Measurements from ENCODE around the gene HRAS. TPM values are rescaled to one million over a fixed set of nuclear protein-coding genes. Genes with fewer than 3 reads are reported as not detected.

HRAS gene
- total and polyA plus RNA-seq, 2 donors (not counting 3 experiments of a cell fraction or from before 2014, with no cell fraction given) = 103 to 109 TPM

DNA sequence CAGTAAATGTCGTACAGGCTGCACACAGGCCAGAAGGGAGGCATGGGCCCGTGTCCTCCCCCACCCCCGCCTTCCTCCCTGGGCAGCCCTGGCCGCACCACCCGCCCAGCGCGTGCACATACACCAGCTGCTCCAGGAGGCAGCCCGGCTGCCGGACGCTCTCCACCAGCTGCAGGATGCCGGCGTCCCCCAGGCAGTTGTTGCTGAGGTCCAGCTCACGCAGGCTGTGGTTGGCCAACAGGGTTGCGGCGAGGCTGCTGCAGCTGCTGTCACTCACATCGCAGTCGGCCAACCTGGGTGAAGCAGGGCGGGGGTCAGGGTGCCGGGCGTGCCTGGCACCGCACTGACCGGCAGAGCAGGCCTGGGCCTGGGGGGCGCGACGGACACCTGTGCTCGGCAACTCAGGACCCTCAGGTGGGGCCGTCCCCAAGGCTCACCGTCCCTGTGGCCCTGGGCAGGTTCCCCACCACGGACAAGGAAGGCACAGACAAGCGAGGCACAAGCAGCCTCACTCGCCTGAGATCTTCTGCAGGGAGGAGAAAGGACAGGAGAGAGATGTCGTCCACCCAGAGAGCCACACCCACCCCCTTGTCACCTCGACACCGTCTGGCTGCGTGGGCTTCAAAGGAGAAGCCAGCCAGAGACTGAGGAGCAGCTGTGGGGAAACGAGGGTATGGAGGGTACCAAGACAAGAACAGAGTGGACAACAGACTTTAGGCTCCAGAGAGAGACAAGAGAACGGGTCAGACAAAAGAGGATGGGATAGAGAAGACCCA lies 40.4 kb downstream of the HRAS start:
- H3K4me3 ChIP-seq (replicated peaks in 1 of 3; ENCODE audit: insufficient read depth in 1 of 3, low read depth in 1 of 3, low read length in 3 of 3) = no peak overlapping the region
- no TSS peak for BruUV-seq (replicated peaks)
- no peak for DNase-seq (ENCODE audit: low read depth, low spot score)
- no peaks in the 10 kb centered on the region for H3K79me2 ChIP-seq (ENCODE audit: control insufficient read depth, insufficient read depth, low read length)
- no peak overlapping the region for H2AFZ ChIP-seq (ENCODE audit: low read depth, low read length)
- no peak for TF ChIP-seq FOS (IDR thresholded peaks at IDR 0.05; ENCODE audit: borderline replicate concordance, insufficient read depth, low read length)
- TF ChIP-seq MYC (IDR thresholded peaks at IDR 0.05; ENCODE audit: low read depth, low read length) = no peak
- no peak for TF ChIP-seq EZH2 (IDR thresholded peaks at IDR 0.05; ENCODE audit: borderline replicate concordance, low read depth, low read length, severe bottlenecking)
- no peak for TF ChIP-seq JUN (IDR thresholded peaks at IDR 0.05; ENCODE audit: borderline replicate concordance, insufficient read depth, insufficient read length, low read depth)
- TF ChIP-seq, protein P1, sequence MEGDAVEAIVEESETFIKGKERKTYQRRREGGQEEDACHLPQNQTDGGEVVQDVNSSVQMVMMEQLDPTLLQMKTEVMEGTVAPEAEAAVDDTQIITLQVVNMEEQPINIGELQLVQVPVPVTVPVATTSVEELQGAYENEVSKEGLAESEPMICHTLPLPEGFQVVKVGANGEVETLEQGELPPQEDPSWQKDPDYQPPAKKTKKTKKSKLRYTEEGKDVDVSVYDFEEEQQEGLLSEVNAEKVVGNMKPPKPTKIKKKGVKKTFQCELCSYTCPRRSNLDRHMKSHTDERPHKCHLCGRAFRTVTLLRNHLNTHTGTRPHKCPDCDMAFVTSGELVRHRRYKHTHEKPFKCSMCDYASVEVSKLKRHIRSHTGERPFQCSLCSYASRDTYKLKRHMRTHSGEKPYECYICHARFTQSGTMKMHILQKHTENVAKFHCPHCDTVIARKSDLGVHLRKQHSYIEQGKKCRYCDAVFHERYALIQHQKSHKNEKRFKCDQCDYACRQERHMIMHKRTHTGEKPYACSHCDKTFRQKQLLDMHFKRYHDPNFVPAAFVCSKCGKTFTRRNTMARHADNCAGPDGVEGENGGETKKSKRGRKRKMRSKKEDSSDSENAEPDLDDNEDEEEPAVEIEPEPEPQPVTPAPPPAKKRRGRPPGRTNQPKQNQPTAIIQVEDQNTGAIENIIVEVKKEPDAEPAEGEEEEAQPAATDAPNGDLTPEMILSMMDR (IDR thresholded peaks at IDR 0.05; ENCODE audit: extremely low read depth in 1 of 2, insufficient read depth in 1 of 2, low read depth in 1 of 2, low read length in 2 of 2) = no peak
- TF ChIP-seq, protein P2, sequence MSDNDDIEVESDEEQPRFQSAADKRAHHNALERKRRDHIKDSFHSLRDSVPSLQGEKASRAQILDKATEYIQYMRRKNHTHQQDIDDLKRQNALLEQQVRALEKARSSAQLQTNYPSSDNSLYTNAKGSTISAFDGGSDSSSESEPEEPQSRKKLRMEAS (IDR thresholded peaks at IDR 0.05; ENCODE audit: insufficient read depth, insufficient read length) = no peak
- no peak for TF ChIP-seq POLR2AphosphoS5 (IDR thresholded peaks at IDR 0.05; ENCODE audit: insufficient read depth, low read depth, low read length)
- H3K9me1 ChIP-seq (replicated peaks; ENCODE audit: control insufficient read depth, extremely low read depth, insufficient read depth, low read length) = no peaks in the 10 kb centered on the region
- ChIA-PET CTCF (no interaction called here), POLR2A (no interaction called here)
- H3K27me3 ChIP-seq (ENCODE audit: control insufficient read depth in 2 of 2, insufficient read depth in 2 of 2, low read length in 2 of 2) = no peaks in the 10 kb centered on the region
- H3K4me1 ChIP-seq (ENCODE audit: control insufficient read depth, extremely low read depth, insufficient read depth, low read length) = no peaks in the 10 kb centered on the region
- intact Hi-C loops (cut with micrococcal nuclease) = no loop called here
- H3K4me2 ChIP-seq (ENCODE audit: insufficient read depth, low read length) = no peak overlapping the region
- FAIRE-seq = no peak
- H3K9ac ChIP-seq (replicated peaks; ENCODE audit: extremely low read depth, insufficient read depth, low read length) = no peak overlapping the region
- H3K9me3 ChIP-seq (replicated peaks; ENCODE audit: control insufficient read depth, insufficient read depth, low read length) = no peaks in the 10 kb centered on the region
- no peaks in the 10 kb centered on the region for H4K20me1 ChIP-seq (replicated peaks; ENCODE audit: control insufficient read depth, extremely low read depth, insufficient read depth, low read length)
- dilution Hi-C loops (cut with MboI; ENCODE audit: extremely low pct_ligation_motif_present, low sequenced_read_pairs) = no loop called here
- no peak overlapping the region for H3K27ac ChIP-seq (ENCODE audit: insufficient read depth, low read depth, low read length)
- H3K36me3 ChIP-seq (ENCODE audit: control insufficient read depth in 2 of 2, extremely low read depth in 1 of 2, insufficient read depth in 2 of 2, low read length in 2 of 2) = peaks cover 5 to 63% of the 10 kb centered on the region in 2 experiments

Measured in endothelial cell of umbilical vein (primary cell).